ENCODE results near the gene ORMDL3. TPM values are rescaled to one million over a fixed set of nuclear protein-coding genes. Genes with fewer than 3 reads are reported as not detected.

The ORMDL3 gene
- total and polyA plus RNA-seq, 8 donors = 36.4 to 78.1 (median 57.8) TPM

- Histone ChIP-seq H3K4me3 (no peak overlapping the region), H3K27ac (no peak overlapping the region), H3K27me3 (no peaks in the 10 kb centered on the region), H3K9me3 (no peaks in the 10 kb centered on the region), H3K4me1 (no peaks in the 10 kb centered on the region), H3K36me3 (no peaks in the 10 kb centered on the region)
- TF ChIP-seq, protein P1, sequence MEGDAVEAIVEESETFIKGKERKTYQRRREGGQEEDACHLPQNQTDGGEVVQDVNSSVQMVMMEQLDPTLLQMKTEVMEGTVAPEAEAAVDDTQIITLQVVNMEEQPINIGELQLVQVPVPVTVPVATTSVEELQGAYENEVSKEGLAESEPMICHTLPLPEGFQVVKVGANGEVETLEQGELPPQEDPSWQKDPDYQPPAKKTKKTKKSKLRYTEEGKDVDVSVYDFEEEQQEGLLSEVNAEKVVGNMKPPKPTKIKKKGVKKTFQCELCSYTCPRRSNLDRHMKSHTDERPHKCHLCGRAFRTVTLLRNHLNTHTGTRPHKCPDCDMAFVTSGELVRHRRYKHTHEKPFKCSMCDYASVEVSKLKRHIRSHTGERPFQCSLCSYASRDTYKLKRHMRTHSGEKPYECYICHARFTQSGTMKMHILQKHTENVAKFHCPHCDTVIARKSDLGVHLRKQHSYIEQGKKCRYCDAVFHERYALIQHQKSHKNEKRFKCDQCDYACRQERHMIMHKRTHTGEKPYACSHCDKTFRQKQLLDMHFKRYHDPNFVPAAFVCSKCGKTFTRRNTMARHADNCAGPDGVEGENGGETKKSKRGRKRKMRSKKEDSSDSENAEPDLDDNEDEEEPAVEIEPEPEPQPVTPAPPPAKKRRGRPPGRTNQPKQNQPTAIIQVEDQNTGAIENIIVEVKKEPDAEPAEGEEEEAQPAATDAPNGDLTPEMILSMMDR (IDR thresholded peaks at IDR 0.05) = no peak
- WGBS, 2 donors = 63 to 71% methylated on average over 6 of the region's 6 CpGs
- FAIRE-seq (no peak), ATAC-seq (no peak), DNase-seq (no peak)
- intact Hi-C loops (cut with DNase I) = no loop called here
Measured at GRCh38 chr17:39966771-39967170, 39.4 kb upstream of the ORMDL3 start.

GRCh38 chr17:39965017-39965699 is 37.8 kb upstream of the ORMDL3 start:
- Histone ChIP-seq H3K36me3 (no peaks in the 10 kb centered on the region), H3K4me1 (no peaks in the 10 kb centered on the region), H3K27ac (no peak overlapping the region), H3K9me3 (no peaks in the 10 kb centered on the region), H3K4me3 (no peak overlapping the region), H3K27me3 (no peaks in the 10 kb centered on the region)
- no peak for FAIRE-seq
- TF ChIP-seq, protein P1 (IDR thresholded peaks at IDR 0.05) = no peak
- peak in 1 of 6 donors; percentile 18 for DNase-seq
- no peak for ATAC-seq
- 49 to 58% methylated on average over 8 of the region's 8 CpGs for WGBS, 2 donors
- intact Hi-C loops (cut with DNase I) = no loop called here

- Histone ChIP-seq H3K4me3 (no peak overlapping the region), H3K36me3 (no peaks in the 10 kb centered on the region), H3K27me3 (no peaks in the 10 kb centered on the region), H3K9me3 (no peaks in the 10 kb centered on the region), H3K27ac (no peak overlapping the region), H3K4me1 (no peaks in the 10 kb centered on the region)
- DNase-seq (no peak), FAIRE-seq (no peak), ATAC-seq (no peak)
- intact Hi-C loops (cut with DNase I) = no loop called here
- 69 to 75% methylated on average over 6 of the region's 6 CpGs for WGBS, 2 donors
- TF ChIP-seq, protein P1 (IDR thresholded peaks at IDR 0.05) = no peak
Measured at GRCh38 chr17:39963829-39964228, 36.4 kb upstream of the ORMDL3 start.

- Histone ChIP-seq H3K9me3 (no peaks in the 10 kb centered on the region), H3K36me3 (no peaks in the 10 kb centered on the region), H3K4me1 (no peaks in the 10 kb centered on the region), H3K4me3 (no peak within 1 kb of the TSS), H3K27ac (no peak within 1 kb of the TSS), H3K27me3 (no peaks in the 10 kb centered on the region)
- TF ChIP-seq, protein P1 (IDR thresholded peaks at IDR 0.05) = no peak
- WGBS, 2 donors = 58 to 70% methylated on average over 5 to 6 of the region's 6 CpGs
- no peak for FAIRE-seq
- DNase-seq = peak in 1 of 6 donors; percentile 31
- ATAC-seq = no peak
- intact Hi-C loops (cut with DNase I) = no loop called here
Measured at GRCh38 chr17:39962642-39963220, 35.3 kb upstream of the ORMDL3 start, which contains the start of gene GSDMA. GSDMA (plus strand) TSS chr17:39963004; CDS start chr17:39965688, 2,684 bp downstream.

- no peak for ATAC-seq
- FAIRE-seq = no peak
- 29 to 37% methylated on average over 6 to 8 of the region's 8 CpGs for WGBS, 2 donors
Measured at GRCh38 chr17:39960524-39961041, 33.2 kb upstream of the ORMDL3 start.

More at GRCh38 chr17:39960524-39961041, 33.2 kb upstream of the ORMDL3 start:
- Histone ChIP-seq H3K27me3 (no peaks in the 10 kb centered on the region), H3K9me3 (no peaks in the 10 kb centered on the region), H3K27ac (no peak overlapping the region), H3K4me1 (no peaks in the 10 kb centered on the region), H3K36me3 (no peaks in the 10 kb centered on the region), H3K4me3 (no peak overlapping the region)
- intact Hi-C loops (cut with DNase I) = no loop called here
- no peak for DNase-seq
- TF ChIP-seq, protein P1 (IDR thresholded peaks at IDR 0.05) = no peak

Measured in pancreas (tissue), 10 donors.